Measurements from ENCODE around the gene LRRC74B. TPM values are rescaled to one million over a fixed set of nuclear protein-coding genes. Genes with fewer than 3 reads are reported as not detected.
"Not testable (repeated sequence)": the region's sequence is repeated elsewhere in the genome, so short reads cannot be mapped to it uniquely, and the experiment has no call there.

LRRC74B gene
- total RNA-seq, 1 donor from 2014 or later: 0.20 TPM

- ATAC-seq: peak; percentile 16
Measured at GRCh38 chr22:21054714-21055563, 9.2 kb downstream of the LRRC74B start.

GRCh38 chr22:21055564-21055834 is 9.8 kb downstream of the LRRC74B start:
- ATAC-seq: no peak

- no peak for ATAC-seq
Measured at GRCh38 chr22:21055880-21056319, 10.2 kb downstream of the LRRC74B start.

GRCh38 chr22:21060363-21060762 is 14.6 kb downstream of the LRRC74B start:
- ATAC-seq: not testable (repeated sequence)

GRCh38 chr22:21061660-21062321 is 16.0 kb downstream of the LRRC74B start:
- ATAC-seq: not testable (repeated sequence)

GRCh38 chr22:21064425-21064824 is 18.7 kb downstream of the LRRC74B start:
- ATAC-seq: not testable (repeated sequence)

- ATAC-seq: peak; percentile 42
Measured at GRCh38 chr22:21064917-21065864, 19.4 kb downstream of the LRRC74B start.

- ATAC-seq: no peak
Measured at GRCh38 chr22:21067075-21067900, 21.5 kb downstream of the LRRC74B start.

GRCh38 chr22:21067901-21068680 is 22.3 kb downstream of the LRRC74B start:
- no peak for ATAC-seq

- ATAC-seq: no peak
Measured at GRCh38 chr22:21068681-21069276, 23.0 kb downstream of the LRRC74B start.

GRCh38 chr22:21069375-21069774 is 23.6 kb downstream of the LRRC74B start:
- ATAC-seq: no peak

- ATAC-seq: peak; percentile 17
Measured at GRCh38 chr22:21070690-21071615, 25.2 kb downstream of the LRRC74B start.

- ATAC-seq: not testable (repeated sequence)
Measured at GRCh38 chr22:21071796-21072195, 26.1 kb downstream of the LRRC74B start.

- no peak for ATAC-seq
Measured at GRCh38 chr22:21073023-21073422, 27.3 kb downstream of the LRRC74B start.

- ATAC-seq: no peak
Measured at GRCh38 chr22:21073482-21073881, 27.7 kb downstream of the LRRC74B start.

GRCh38 chr22:21074102-21074715 is 28.5 kb downstream of the LRRC74B start:
- peak; percentile 89 for ATAC-seq

GRCh38 chr22:21075516-21076138 is 29.9 kb downstream of the LRRC74B start:
- ATAC-seq: no peak

GRCh38 chr22:21076912-21077625 is 31.3 kb downstream of the LRRC74B start:
- ATAC-seq: no peak

Measured in esophagus mucosa (tissue), 1 donor.